HG02678 (cell line): Measurements from ENCODE around the gene MFNG.
"Not testable (repeated sequence)": the region's sequence is repeated elsewhere in the genome, so short reads cannot be mapped to it uniquely, and the experiment has no call there.

Experiments used
- ATAC-seq: cut with Tn5 transposase; IDR thresholded peaks from one replicate; pipeline ENCODE4 v1.9.1; 2021; ENCODE audit warnings: mild to moderate bottlenecking, moderate library complexity; ENCODE audit not compliant: unreplicated experiment

The MFNG gene

GRCh38 chr22:37476389-37477329 is 9.5 kb downstream of the MFNG start:
- ATAC-seq = no peak

- ATAC-seq = no peak
Measured at GRCh38 chr22:37474447-37475090, 11.6 kb downstream of the MFNG start.

- ATAC-seq = no peak
Measured at GRCh38 chr22:37473437-37473946, 12.7 kb downstream of the MFNG start.

- no peak for ATAC-seq
Measured at GRCh38 chr22:37472418-37473006, 13.7 kb downstream of the MFNG start.

- no peak for ATAC-seq
Measured at GRCh38 chr22:37471727-37472417, 14.3 kb downstream of the MFNG start.

DNA sequence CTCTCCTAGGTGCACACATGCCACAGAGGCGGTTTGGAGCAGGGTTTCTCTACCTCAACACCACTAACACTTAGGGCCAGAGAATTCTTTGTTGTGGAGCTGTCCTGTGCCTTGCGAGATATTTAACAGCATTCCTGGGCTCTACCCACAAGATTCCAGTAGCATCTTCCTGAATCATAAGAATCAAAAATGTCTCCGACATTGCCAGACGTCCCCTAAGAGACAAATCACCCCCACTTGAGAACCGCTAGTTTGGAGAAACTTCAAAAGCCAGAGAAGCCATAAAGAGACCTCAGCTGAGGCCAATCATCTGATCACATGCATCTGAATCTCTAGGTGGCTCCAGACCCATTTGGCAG is 16.1 kb downstream of the MFNG start:
- ATAC-seq = no peak

GRCh38 chr22:37469416-37470086 is 16.6 kb downstream of the MFNG start:
- no peak for ATAC-seq

DNA sequence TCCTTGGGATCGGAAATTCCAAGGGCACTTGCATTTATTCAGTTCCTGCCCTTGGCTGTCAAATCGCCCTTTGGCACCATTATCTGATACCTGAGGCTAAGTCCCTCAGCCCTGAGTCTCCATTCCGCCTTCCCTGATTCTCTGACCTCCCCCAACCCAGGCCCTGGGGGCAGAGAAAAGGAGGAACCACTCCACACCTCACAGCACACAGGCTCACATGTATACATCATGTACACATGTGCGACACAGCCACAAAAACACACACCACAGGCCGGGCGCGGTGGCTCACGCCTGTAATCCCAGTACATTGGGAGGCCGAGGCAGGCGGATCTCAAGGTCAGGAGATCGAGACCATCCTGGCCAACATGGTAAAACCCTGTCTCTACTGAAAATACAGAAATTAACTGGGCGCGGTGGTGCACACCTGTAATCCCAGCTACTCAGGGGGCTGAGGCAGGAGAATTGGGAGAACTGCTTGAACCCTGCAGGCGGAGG is 17.9 kb downstream of the MFNG start:
- ATAC-seq = not testable (repeated sequence)

DNA sequence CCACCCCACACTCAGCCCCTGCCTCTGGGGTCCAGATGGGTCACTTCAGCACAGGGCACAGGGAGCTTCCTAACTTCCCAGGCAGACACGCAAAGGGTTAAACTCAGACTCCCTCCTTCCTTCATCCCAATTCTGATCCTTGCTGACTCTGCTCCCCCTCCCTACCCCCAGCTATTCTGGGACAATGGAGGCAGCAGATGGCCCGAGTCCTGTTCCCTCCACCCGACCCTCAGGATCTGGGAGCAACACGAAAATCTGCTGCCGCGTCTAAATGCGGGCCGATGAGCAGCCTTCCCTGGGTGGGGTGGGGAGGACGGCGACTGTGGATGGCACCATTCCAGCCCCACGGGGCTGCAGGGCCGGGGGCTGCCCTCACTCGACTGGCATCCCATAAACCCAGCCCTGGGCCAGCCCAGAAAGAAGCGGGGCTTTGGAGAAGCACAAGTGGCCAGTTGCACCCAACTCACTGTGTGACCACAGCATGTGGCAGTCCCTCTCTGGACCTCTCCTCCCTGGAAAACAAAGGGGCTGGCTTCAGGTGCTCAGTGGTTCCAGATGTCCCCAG is 18.7 kb downstream of the MFNG start:
- ATAC-seq = no peak

GRCh38 chr22:37464181-37464580 is 22.0 kb downstream of the MFNG start:
- ATAC-seq = no peak

GRCh38 chr22:37462983-37463382 is 23.2 kb downstream of the MFNG start:
- no peak for ATAC-seq

DNA sequence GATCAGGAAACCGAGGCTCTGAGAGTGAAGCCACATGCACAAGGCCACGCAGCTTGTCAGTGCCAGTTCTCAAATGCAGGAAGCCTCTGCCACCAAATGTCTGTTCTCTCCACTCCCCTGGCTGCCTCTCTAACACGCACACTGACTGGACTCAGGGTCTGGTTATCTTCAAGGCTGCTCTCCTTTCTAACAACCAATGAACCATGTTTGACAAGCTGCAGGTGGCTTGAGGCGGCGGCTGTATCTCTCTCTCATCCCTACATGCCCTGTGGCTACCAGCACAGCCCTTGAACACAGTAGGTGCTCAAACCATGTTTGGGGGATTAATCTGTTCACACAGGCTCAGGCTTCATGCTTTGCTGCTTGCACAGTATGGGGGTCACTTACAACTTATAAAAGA is 23.7 kb downstream of the MFNG start:
- no peak for ATAC-seq

GRCh38 chr22:37461961-37462360 is 24.2 kb downstream of the MFNG start:
- ATAC-seq = no peak

DNA sequence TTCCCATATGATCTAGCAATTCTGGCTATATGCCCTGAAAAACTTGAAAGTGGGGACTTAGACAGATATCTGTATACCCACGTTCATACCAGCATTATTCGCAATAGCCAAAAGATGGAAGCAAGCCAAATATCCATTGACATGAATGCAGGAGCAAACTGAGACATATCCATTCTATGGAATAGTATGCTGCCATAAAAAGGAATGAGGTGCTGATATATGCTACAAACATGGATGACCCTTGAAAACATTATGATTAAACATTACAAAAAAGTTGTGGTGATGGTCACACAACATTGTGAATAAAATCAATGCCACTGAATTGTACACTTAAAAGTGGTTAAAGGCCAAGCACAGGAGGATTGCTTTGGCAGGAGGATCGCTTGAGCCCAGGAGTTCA is 25.5 kb downstream of the MFNG start:
- ATAC-seq = no peak

DNA sequence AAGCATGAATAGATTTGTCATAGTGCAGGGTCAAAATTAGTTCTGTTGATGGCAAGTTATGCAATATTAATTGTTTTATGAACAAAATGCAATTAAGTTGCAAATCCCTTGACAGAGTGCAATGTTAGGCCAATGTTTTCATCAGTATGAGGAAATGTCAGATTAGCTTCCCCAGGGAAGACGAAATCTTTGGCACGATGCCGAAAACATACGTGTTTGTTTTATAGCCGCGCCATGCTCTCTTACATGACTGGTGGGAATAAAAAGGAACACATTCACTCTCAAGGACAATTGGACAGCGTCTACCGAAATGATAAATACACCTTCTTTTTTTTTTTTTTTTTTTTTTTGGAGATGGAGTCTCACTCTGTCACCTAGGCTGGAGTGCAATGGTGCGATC is 27.0 kb downstream of the MFNG start:
- no peak for ATAC-seq

- no peak for ATAC-seq
Measured at GRCh38 chr22:37457093-37457893, 28.9 kb downstream of the MFNG start.

GRCh38 chr22:37456346-37456745 is 29.8 kb downstream of the MFNG start:
- ATAC-seq = no peak

- ATAC-seq = no peak
Measured at GRCh38 chr22:37455896-37456295, 30.3 kb downstream of the MFNG start.
